HepG2 (cell line): Measurements from ENCODE around the gene RTBDN. TPM values are rescaled to one million over a fixed set of nuclear protein-coding genes. Genes with fewer than 3 reads are reported as not detected.

Experiments used
- ASH2L ChIP-seq: fragments of 300-600, 200-600 bp; sonication (generic); IDR thresholded peaks from 2 replicates; pipeline ENCODE4 v1.7.0; 2017; ENCODE audit warnings: low read depth, mild to moderate bottlenecking, moderate library complexity, mixed read lengths, low read length; ENCODE audit not compliant: insufficient read length
- ATF3 ChIP-seq: sonication (generic); formaldehyde crosslinking; IDR thresholded peaks from 2 replicates; pipeline ENCODE4 v1.4.0; 2020; ENCODE audit warnings: missing genetic modification reagents
- MED1 ChIP-seq: sonication (generic); formaldehyde crosslinking; IDR thresholded peaks from 2 replicates; pipeline ENCODE4 v1.4.0; 2020; ENCODE audit warnings: missing genetic modification reagents
- PHF20 ChIP-seq: sonication (generic); formaldehyde crosslinking; IDR thresholded peaks from 2 replicates; pipeline ENCODE4 v1.5.0; 2020; ENCODE audit warnings: mild to moderate bottlenecking, missing genetic modification reagents
- PHF21A ChIP-seq: sonication (generic); formaldehyde crosslinking; IDR thresholded peaks from 2 replicates; pipeline ENCODE4 v1.5.0; 2020; ENCODE audit warnings: mild to moderate bottlenecking, missing genetic modification reagents
- SAFB2 ChIP-seq: sonication (generic); formaldehyde crosslinking; IDR thresholded peaks from 2 replicates; pipeline ENCODE4 v1.5.1; 2020; ENCODE audit warnings: missing genetic modification reagents, low read depth, mild to moderate bottlenecking, borderline replicate concordance
- TBX2 ChIP-seq: sonication (generic); formaldehyde crosslinking; IDR thresholded peaks from 2 replicates; pipeline ENCODE4 v1.5.0; 2020; ENCODE audit warnings: missing genetic modification reagents, mild to moderate bottlenecking, borderline replicate concordance
- UBTF ChIP-seq: sonication (generic); formaldehyde crosslinking; IDR thresholded peaks from 2 replicates; pipeline ENCODE4 v1.4.0; 2020; ENCODE audit warnings: mild to moderate bottlenecking, missing genetic modification reagents
- YY1 ChIP-seq: IDR thresholded peaks from 2 replicates; pipeline ENCODE4 v1.6.1; 2011; ENCODE audit warnings: low read length, low read depth, moderate library complexity, mild to moderate bottlenecking; ENCODE audit not compliant: insufficient read depth, insufficient replicate concordance
- ZBTB20 ChIP-seq: sonication (generic); formaldehyde crosslinking; IDR thresholded peaks from 2 replicates; pipeline ENCODE4 v1.8.1; 2023; ENCODE audit warnings: missing genetic modification reagents, low read depth, mild to moderate bottlenecking, borderline replicate concordance
- ZBTB37 ChIP-seq: sonication (generic); formaldehyde crosslinking; IDR thresholded peaks from 2 replicates; pipeline ENCODE4 v1.4.0; 2020; ENCODE audit warnings: mild to moderate bottlenecking, missing genetic modification reagents
- ZBTB7A ChIP-seq: sonication (generic); formaldehyde crosslinking; IDR thresholded peaks from 2 replicates; pipeline ENCODE4 v1.8.0; 2022; ENCODE audit warnings: mild to moderate bottlenecking, missing genetic modification reagents
- ZNF256 ChIP-seq: sonication (generic); formaldehyde crosslinking; conservative IDR thresholded peaks from 2 replicates; pipeline ENCODE4 v1.4.0; 2020; ENCODE audit warnings: missing genetic modification reagents
- ZNF33A ChIP-seq: sonication (generic); formaldehyde crosslinking; IDR thresholded peaks from 2 replicates; pipeline ENCODE4 v1.5.1; 2020; ENCODE audit warnings: missing genetic modification reagents, mild to moderate bottlenecking, moderate library complexity, borderline replicate concordance
- ZNF703 ChIP-seq: sonication (generic); formaldehyde crosslinking; IDR thresholded peaks from 2 replicates; pipeline ENCODE4 v1.5.1; 2020; ENCODE audit warnings: missing genetic modification reagents, mild to moderate bottlenecking, moderate library complexity, borderline replicate concordance
- ZNF776 ChIP-seq: sonication (generic); formaldehyde crosslinking; IDR thresholded peaks from 2 replicates; pipeline ENCODE4 v1.4.0; 2020; ENCODE audit warnings: mild to moderate bottlenecking, missing genetic modification reagents
- polyA plus RNA-seq, 8 experiments: library from polyadenylated mRNA; depleted of rRNA in 3 of 8; stranded (reverse) in 7 of 8; unstranded in 1 of 8; fragments of >200 nt; fragmentation: Illumina TruSeq in 4 of 8; extraction: Trizol in 4 of 8; gene quantifications; 2 replicates each; pipeline versions ENCODE4 v1.2.1 to v1.2.3, GENCODE V29; 2011 to 2016; ENCODE audit warnings: low read depth in 4 of 8, missing spikeins in 1 of 8, mixed read lengths in 1 of 8; ENCODE audit not compliant: insufficient read depth in 1 of 8
- total RNA-seq, 5 experiments: library from RNA; depleted of rRNA; stranded (reverse); fragments of >200 nt; fragmentation: Illumina TruSeq; extraction: Trizol; gene quantifications; 2 replicates each; pipeline ENCODE4 v1.2.3, GENCODE V29; 2016; ENCODE audit warnings: low read depth in 1 of 5

Gene RTBDN
- total and polyA plus RNA-seq, 2 of the 13 experiments (the other 11 are each of a cell fraction or from before 2014, with no cell fraction given), result 0.27 to 0.48 TPM

- TF ChIP-seq ZNF256 (CRISPR knock-in tag) (0 out of 2 replicates have a peak, but pooled peaks have one; percentile 4), PHF20 (CRISPR knock-in tag) (0 out of 2 replicates have a peak, but pooled peaks have one; percentile 13), UBTF (CRISPR knock-in tag) (peak; percentile 84), YY1 (peak; percentile 54), PHF21A (no peak), ZBTB37 (CRISPR knock-in tag) (no peak), ZNF703 (0 out of 2 replicates have a peak, but pooled peaks have one; percentile 68), MED1 (CRISPR knock-in tag) (no peak), ZNF33A (CRISPR knock-in tag) (0 out of 2 replicates have a peak, but pooled peaks have one; percentile 90), TBX2 (CRISPR knock-in tag) (no peak), ASH2L (peak; percentile 74), ZBTB7A (CRISPR knock-in tag) (peak; percentile 81; the same call in 1 of the 2 replicates), ZNF776 (CRISPR knock-in tag) (no peak), SAFB2 (CRISPR knock-in tag) (0 out of 2 replicates have a peak, but pooled peaks have one; percentile 5), ATF3 (CRISPR knock-in tag) (0 out of 2 replicates have a peak, but pooled peaks have one; percentile 6), ZBTB20 (0 out of 2 replicates have a peak, but pooled peaks have one; percentile 12)
- TF ChIP-seq, all 625 proteins: peak for 38
Observed at GRCh38 chr19:12800923-12801465, 33.4 kb downstream of the RTBDN start (continued).
